Trophoblast cell (in vitro differentiated cells and primary cell): Measurements from ENCODE around the gene PTMS.
A peak's percentile ranks its signal among the peaks of the same experiment; 100 is the strongest.

ENCODE experiments used
- DNase-seq, 2 donors: peaks; one replicate each; pipeline ENCODE4 v3.0.0-alpha.2; 2016
- H2AFZ ChIP-seq: 2 replicates; pipeline ENCODE4 v1.6.1; 2013; ENCODE audit warnings: low read length, moderate library complexity, mild to moderate bottlenecking; ENCODE audit not compliant: insufficient read depth, poor library complexity
- H2AK5ac ChIP-seq: 2 replicates; pipeline ENCODE4 v1.6.1; 2013; ENCODE audit warnings: mild to moderate bottlenecking, low read length
- H2BK120ac ChIP-seq: 2 replicates; pipeline ENCODE4 v1.6.1; 2013; ENCODE audit warnings: low read length, mild to moderate bottlenecking, moderate library complexity; ENCODE audit not compliant: insufficient read depth, poor library complexity
- H2BK12ac ChIP-seq: 2 replicates; pipeline ENCODE4 v1.6.1; 2013; ENCODE audit warnings: mild to moderate bottlenecking, low read length, moderate library complexity
- H2BK5ac ChIP-seq: 2 replicates; pipeline ENCODE4 v1.6.1; 2013; ENCODE audit warnings: low read length, low read depth, moderate library complexity, mild to moderate bottlenecking; ENCODE audit not compliant: poor library complexity
- H3K14ac ChIP-seq: 2 replicates; pipeline ENCODE4 v1.6.1; 2013; ENCODE audit warnings: mild to moderate bottlenecking, low read length
- H3K18ac ChIP-seq: 2 replicates; pipeline ENCODE4 v1.6.1; 2013; ENCODE audit warnings: mild to moderate bottlenecking, low read length
- H3K23ac ChIP-seq: 2 replicates; pipeline ENCODE4 v1.6.1; 2013; ENCODE audit warnings: low read length
- H3K27ac ChIP-seq: 2 replicates; pipeline ENCODE4 v1.5.1; 2013; ENCODE audit warnings: low read depth, mild to moderate bottlenecking, inconsistent platforms, low read length, moderate library complexity
- H3K27me3 ChIP-seq: 2 replicates; pipeline ENCODE4 v1.6.1; 2013; ENCODE audit warnings: inconsistent platforms, mild to moderate bottlenecking, low read length, moderate library complexity; ENCODE audit not compliant: insufficient read depth
- H3K36me3 ChIP-seq, 2 experiments: 1 replicate in 1 of 2; 2 replicates in 1 of 2; pipeline ENCODE4 v1.6.1; 2013; ENCODE audit warnings: low read length in 2 of 2, mild to moderate bottlenecking in 2 of 2, moderate library complexity in 1 of 2; ENCODE audit not compliant: insufficient read depth in 2 of 2, control insufficient read depth in 1 of 2
- H3K4ac ChIP-seq: 2 replicates; pipeline ENCODE4 v1.6.1; 2013; ENCODE audit warnings: low read depth, mild to moderate bottlenecking, low read length, moderate library complexity
- H3K4me1 ChIP-seq, 2 experiments: 1 replicate in 1 of 2; 2 replicates in 1 of 2; pipeline ENCODE4 v1.6.1; 2013; ENCODE audit warnings: low read length in 2 of 2, mild to moderate bottlenecking in 2 of 2, moderate library complexity in 1 of 2; ENCODE audit not compliant: insufficient read depth in 2 of 2, control insufficient read depth in 1 of 2
- H3K4me2 ChIP-seq: 2 replicates; pipeline ENCODE4 v1.6.1; 2013; ENCODE audit warnings: inconsistent platforms, mild to moderate bottlenecking, low read length, moderate library complexity
- H3K4me3 ChIP-seq: 2 replicates; pipeline ENCODE4 v1.5.1; 2013; ENCODE audit warnings: mild to moderate bottlenecking, low read depth, low read length, inconsistent platforms
- H3K79me1 ChIP-seq: one replicate; pipeline ENCODE4 v1.6.1; 2013; ENCODE audit warnings: low read length
- H3K79me2 ChIP-seq: 2 replicates; pipeline ENCODE4 v1.6.1; 2013; ENCODE audit warnings: low read length, mild to moderate bottlenecking; ENCODE audit not compliant: control insufficient read depth, insufficient read depth, poor library complexity
- H3K9ac ChIP-seq: 2 replicates; pipeline ENCODE4 v1.6.1; 2013; ENCODE audit warnings: mild to moderate bottlenecking, low read length
- H3K9me3 ChIP-seq: 2 replicates; pipeline ENCODE4 v1.6.1; 2013; ENCODE audit warnings: low read depth, mild to moderate bottlenecking, control low read depth, inconsistent platforms, low read length; ENCODE audit not compliant: insufficient read depth
- H4K12ac ChIP-seq: 2 replicates; pipeline ENCODE4 v1.6.1; 2013; ENCODE audit warnings: low read depth, mild to moderate bottlenecking, low read length, moderate library complexity
- H4K8ac ChIP-seq: 2 replicates; pipeline ENCODE4 v1.6.1; 2013; ENCODE audit warnings: low read depth, mild to moderate bottlenecking, low read length, moderate library complexity
- H4K91ac ChIP-seq: one replicate; pipeline ENCODE4 v1.6.1; 2013; ENCODE audit warnings: low read depth, mild to moderate bottlenecking, low read length, moderate library complexity
- WGBS: extraction: QIAGEN DNeasy Blood & Tissue Kit; methylation state at CpG from one replicate; pipeline ENCODE4 v1.1.7; 2013; ENCODE audit warnings: missing lambda C conversion rate; ENCODE audit not compliant: insufficient read length, insufficient coverage; ENCODE audit errors: extremely low coverage; 5-methylcytosine and 5-hydroxymethylcytosine counted together

Gene PTMS

GRCh38 chr12:6778217-6778573 lies 12.0 kb downstream of the PTMS start:
- no peak overlapping the region for H2BK120ac ChIP-seq
- no CpG with 5 or more reads among the region's 14 CpGs for WGBS
- H3K23ac ChIP-seq, result no peak overlapping the region
- H2AFZ ChIP-seq, result peak overlapping the region; percentile 48
- H3K4me2 ChIP-seq, result peak overlapping the region; percentile 72
- H4K91ac ChIP-seq, result no peak overlapping the region
- H3K79me1 ChIP-seq, result no peaks in the 10 kb centered on the region
- no peak overlapping the region for H3K18ac ChIP-seq
- H3K14ac ChIP-seq, result no peak overlapping the region
- DNase-seq, result no peak
- no peak overlapping the region for H3K4me3 ChIP-seq
- no peak overlapping the region for H3K4ac ChIP-seq
- H3K27ac ChIP-seq, result no peak overlapping the region
- H3K79me2 ChIP-seq, result no peaks in the 10 kb centered on the region
- H3K9ac ChIP-seq, result no peak overlapping the region
- no peak overlapping the region for H4K8ac ChIP-seq
- H3K9me3 ChIP-seq, result no peaks in the 10 kb centered on the region
- H2AK5ac ChIP-seq, result no peak overlapping the region
- no peak overlapping the region for H2BK12ac ChIP-seq
- peaks cover 16% of the 10 kb centered on the region for H3K27me3 ChIP-seq
- peaks cover 5 to 7% of the 10 kb centered on the region in 2 experiments for H3K4me1 ChIP-seq
- H2BK5ac ChIP-seq, result no peak overlapping the region
- H3K36me3 ChIP-seq, result peaks cover 4 to 6% of the 10 kb centered on the region in 2 experiments
- H4K12ac ChIP-seq, result no peak overlapping the region

- no peak overlapping the region for H3K4ac ChIP-seq
- H2AK5ac ChIP-seq, result no peak overlapping the region
- H3K9ac ChIP-seq, result no peak overlapping the region
- H4K8ac ChIP-seq, result peak overlapping the region; percentile 26
- H4K91ac ChIP-seq, result no peak overlapping the region
- H3K27ac ChIP-seq, result no peak overlapping the region
- H3K23ac ChIP-seq, result no peak overlapping the region
- H2AFZ ChIP-seq, result peak overlapping the region; percentile 48
- H2BK120ac ChIP-seq, result no peak overlapping the region
- H4K12ac ChIP-seq, result no peak overlapping the region
- peaks cover 4 to 6% of the 10 kb centered on the region in 2 experiments for H3K36me3 ChIP-seq
- H2BK5ac ChIP-seq, result no peak overlapping the region
- no peak overlapping the region for H3K4me3 ChIP-seq
- peaks cover 5% of the 10 kb centered on the region in 2 experiments for H3K4me1 ChIP-seq
- no peaks in the 10 kb centered on the region for H3K79me1 ChIP-seq
- H3K18ac ChIP-seq, result no peak overlapping the region
- no CpG with 5 or more reads among the region's 35 CpGs for WGBS
- peak; percentile 93 to 97 for DNase-seq
- peaks cover 10% of the 10 kb centered on the region for H3K27me3 ChIP-seq
- no peaks in the 10 kb centered on the region for H3K9me3 ChIP-seq
- no peaks in the 10 kb centered on the region for H3K79me2 ChIP-seq
- peak overlapping the region; percentile 72 for H3K4me2 ChIP-seq
- peak overlapping the region; percentile 26 for H3K14ac ChIP-seq
- H2BK12ac ChIP-seq, result peak overlapping the region; percentile 15
Measured at GRCh38 chr12:6778574-6779550, 12.7 kb downstream of the PTMS start.

- Histone ChIP-seq H3K79me2 (no peaks in the 10 kb centered on the region), H3K4me1 (peaks cover 5% of the 10 kb centered on the region in 2 experiments), H3K27me3 (peaks cover 3% of the 10 kb centered on the region), H3K4ac (no peak overlapping the region), H3K4me3 (no peak overlapping the region), H2AFZ (no peak overlapping the region), H2BK5ac (no peak overlapping the region), H4K8ac (no peak overlapping the region), H2BK12ac (no peak overlapping the region), H3K4me2 (no peak overlapping the region), H3K9ac (no peak overlapping the region), H4K91ac (no peak overlapping the region), H3K23ac (no peak overlapping the region), H3K27ac (no peak overlapping the region), H3K79me1 (no peaks in the 10 kb centered on the region), H2AK5ac (no peak overlapping the region), H2BK120ac (no peak overlapping the region), H3K36me3 (peaks cover 4% of the 10 kb centered on the region in 2 experiments), H3K18ac (no peak overlapping the region), H3K9me3 (no peaks in the 10 kb centered on the region), H3K14ac (no peak overlapping the region), H4K12ac (no peak overlapping the region)
- no CpG with 5 or more reads among the region's 6 CpGs for WGBS
- no peak for DNase-seq
Measured at GRCh38 chr12:6779708-6780432, 13.7 kb downstream of the PTMS start.

- no CpG with 5 or more reads among the region's 6 CpGs for WGBS
Measured at GRCh38 chr12:6780573-6780972, 14.4 kb downstream of the PTMS start.

More at GRCh38 chr12:6780573-6780972, 14.4 kb downstream of the PTMS start:
- no peaks in the 10 kb centered on the region for H3K36me3 ChIP-seq
- H3K27me3 ChIP-seq, result peaks cover 3% of the 10 kb centered on the region
- no peak overlapping the region for H3K14ac ChIP-seq
- H2BK12ac ChIP-seq, result no peak overlapping the region
- DNase-seq, result no peak
- no peak overlapping the region for H3K27ac ChIP-seq
- H4K91ac ChIP-seq, result no peak overlapping the region
- no peak overlapping the region for H3K4me3 ChIP-seq
- H2AK5ac ChIP-seq, result no peak overlapping the region
- no peak overlapping the region for H2BK120ac ChIP-seq
- H3K23ac ChIP-seq, result no peak overlapping the region
- no peaks in the 10 kb centered on the region for H3K79me1 ChIP-seq
- no peak overlapping the region for H4K8ac ChIP-seq
- H2AFZ ChIP-seq, result no peak overlapping the region
- H2BK5ac ChIP-seq, result no peak overlapping the region
- H3K9ac ChIP-seq, result no peak overlapping the region
- H3K4me2 ChIP-seq, result no peak overlapping the region
- H3K79me2 ChIP-seq, result no peaks in the 10 kb centered on the region
- H3K18ac ChIP-seq, result no peak overlapping the region
- peaks cover 5% of the 10 kb centered on the region in 2 experiments for H3K4me1 ChIP-seq
- no peak overlapping the region for H4K12ac ChIP-seq
- H3K9me3 ChIP-seq, result no peaks in the 10 kb centered on the region
- H3K4ac ChIP-seq, result no peak overlapping the region
